Ishikawa (cell line): ENCODE results near the gene KCNQ1OT1.

Experiments
- CREB1 ChIP-seq: IDR thresholded peaks from 2 replicates; pipeline ENCODE4 v1.6.1; 2012; ENCODE audit warnings: low read depth
- EP300 ChIP-seq: IDR thresholded peaks from 2 replicates; pipeline ENCODE4 v1.6.1; 2012; ENCODE audit warnings: borderline replicate concordance
- YY1 ChIP-seq: IDR thresholded peaks from 2 replicates; pipeline ENCODE4 v1.6.1; 2012; ENCODE audit warnings: low read depth
- TF ChIP-seq, protein P1 (sequence below): IDR thresholded peaks from 2 replicates; pipeline ENCODE4 v1.6.1; 2012

DNA sequence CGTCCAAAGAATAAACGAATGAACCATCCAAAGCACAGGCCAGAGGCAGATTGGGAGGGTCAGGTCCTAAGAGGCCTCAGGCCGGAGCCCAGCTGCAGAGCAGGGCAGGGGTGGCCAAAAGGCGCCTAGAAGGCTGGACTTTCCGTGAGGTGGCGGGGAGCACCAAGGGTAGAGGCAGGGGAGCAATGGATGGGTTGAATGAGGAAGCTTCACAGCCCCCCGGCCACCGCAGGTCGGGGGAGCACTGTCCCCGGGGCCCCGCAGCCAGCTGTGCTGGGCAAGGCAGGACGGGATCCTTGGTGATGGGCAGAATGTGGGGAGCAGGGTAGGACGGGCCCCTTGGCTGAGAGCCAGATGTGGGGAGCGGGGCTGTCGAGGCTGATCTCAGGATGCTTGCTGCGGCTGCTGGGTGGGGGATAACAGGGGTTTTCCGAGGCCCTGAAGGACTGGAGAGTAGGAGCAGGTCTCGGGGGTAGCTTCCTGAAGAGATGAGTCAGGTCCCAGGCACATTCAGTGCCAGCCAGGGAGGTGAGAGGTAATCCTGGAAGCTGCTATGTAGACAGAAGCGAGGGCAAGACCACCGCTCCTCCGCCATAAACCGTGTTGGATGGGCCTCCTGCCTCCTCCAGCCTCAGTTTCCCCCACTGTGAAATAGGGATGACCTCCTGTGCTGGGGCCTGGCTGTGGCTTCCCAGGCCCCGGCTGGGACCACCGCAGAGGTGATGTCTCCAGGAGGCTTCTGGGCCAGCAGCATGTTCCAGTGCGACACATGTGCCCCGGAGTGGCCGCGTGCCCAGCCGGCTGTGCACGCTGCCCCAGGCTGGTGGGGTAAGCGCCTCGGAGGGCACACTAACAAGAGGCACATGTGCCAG is 34.6 kb upstream of the KCNQ1OT1 start:
- no peak for TF ChIP-seq CREB1
- TF ChIP-seq, protein P1, sequence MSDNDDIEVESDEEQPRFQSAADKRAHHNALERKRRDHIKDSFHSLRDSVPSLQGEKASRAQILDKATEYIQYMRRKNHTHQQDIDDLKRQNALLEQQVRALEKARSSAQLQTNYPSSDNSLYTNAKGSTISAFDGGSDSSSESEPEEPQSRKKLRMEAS = no peak
- no peak for TF ChIP-seq EP300
- TF ChIP-seq YY1 = no peak
